WI38 (cell line): ENCODE data around the gene TMEM35B.

ENCODE experiments used
- H3K4me3 ChIP-seq: 2 replicates; pipeline ENCODE4 v1.5.1; 2011; ENCODE audit warnings: low read depth, mild to moderate bottlenecking, control low read depth, low read length
- CTCF ChIP-seq: IDR thresholded peaks from 2 replicates; pipeline ENCODE4 v1.5.1; 2012; ENCODE audit warnings: low read depth, mild to moderate bottlenecking, control low read depth, low read length

The TMEM35B gene

GRCh38 chr1:34984793-34985608 is at the start of gene TMEM35B:
Gene TMEM35B, minus strand, starts transcription at chr1:34985347. Its CDS starts 42 bp downstream, at chr1:34985305.
- TF ChIP-seq CTCF = no peak
- H3K4me3 ChIP-seq = peak within 1 kb of the TSS; percentile 71

GRCh38 chr1:35033346-35033745 is 48.2 kb upstream of the TMEM35B start:
- no peak overlapping the region for H3K4me3 ChIP-seq
- TF ChIP-seq CTCF = no peak

- H3K4me3 ChIP-seq = peak overlapping the region; percentile 89; the same call in 1 of the 2 replicates
Measured at GRCh38 chr1:35032384-35032739, 47.2 kb upstream of the TMEM35B start.

GRCh38 chr1:35030756-35031446 is 45.8 kb upstream of the TMEM35B start:
- H3K4me3 ChIP-seq = peak overlapping the region; percentile 89
- no peak for TF ChIP-seq CTCF

More at GRCh38 chr1:35032384-35032739, 47.2 kb upstream of the TMEM35B start:
- no peak for TF ChIP-seq CTCF

GRCh38 chr1:35030338-35030737 is 45.2 kb upstream of the TMEM35B start:
- TF ChIP-seq CTCF = no peak
- peak overlapping the region; percentile 89 for H3K4me3 ChIP-seq

- no peak for TF ChIP-seq CTCF
- H3K4me3 ChIP-seq = no peak overlapping the region
Measured at GRCh38 chr1:35029761-35030160, 44.6 kb upstream of the TMEM35B start.

- H3K4me3 ChIP-seq = no peak overlapping the region
- TF ChIP-seq CTCF = no peak
Measured at GRCh38 chr1:35016406-35016805, 31.3 kb upstream of the TMEM35B start.
